GM12878 (cell line): ENCODE measurements around the gene PAPLN. TPM values are rescaled to one million over a fixed set of nuclear protein-coding genes. Genes with fewer than 3 reads are reported as not detected.
A peak's percentile ranks its signal among the peaks of the same experiment; 100 is the strongest.

Experiments used
- ASH2L ChIP-seq: fragments of 300-600, 200-600 bp; sonication (generic); IDR thresholded peaks from 2 replicates; pipeline ENCODE4 v1.6.1; 2017; ENCODE audit warnings: low read depth, mild to moderate bottlenecking, borderline replicate concordance
- ATF7 ChIP-seq: fragments of 450-650 bp; IDR thresholded peaks from 2 replicates; pipeline ENCODE4 v1.6.1; 2016; ENCODE audit warnings: low read depth, mild to moderate bottlenecking
- BHLHE40 ChIP-seq, 2 experiments: fragments of 450-650 bp in 1 of 2; IDR thresholded peaks; 2 replicates each; pipeline ENCODE4 v1.6.1; 2011 to 2017; ENCODE audit warnings: low read depth in 2 of 2, borderline replicate concordance in 1 of 2, improper control_type of control experiment in 1 of 2, low read length in 1 of 2, mild to moderate bottlenecking in 1 of 2
- CBX5 ChIP-seq: sonication (generic); IDR thresholded peaks from 2 replicates; pipeline ENCODE4 v1.6.1; 2016; ENCODE audit warnings: low read depth, moderate library complexity, mild to moderate bottlenecking, inconsistent platforms
- CREB1 ChIP-seq: IDR thresholded peaks from 2 replicates; pipeline ENCODE4 v1.6.1; 2012; ENCODE audit warnings: low read depth, mild to moderate bottlenecking, inconsistent platforms
- IKZF2 ChIP-seq, 2 experiments: fragments of 450-650 bp; IDR thresholded peaks; 2 replicates each; pipeline ENCODE4 v1.6.1; 2017; ENCODE audit warnings: mild to moderate bottlenecking in 2 of 2, moderate library complexity in 2 of 2
- MAX ChIP-seq: IDR thresholded peaks from 2 replicates; pipeline ENCODE4 v1.6.1; 2012; ENCODE audit warnings: low read depth, low read length, improper control_type of control experiment
- NBN ChIP-seq: fragments of 450-650 bp; IDR thresholded peaks from 2 replicates; pipeline ENCODE4 v1.6.1; 2016
- PKNOX1 ChIP-seq: fragments of 450-650 bp; IDR thresholded peaks from 2 replicates; pipeline ENCODE4 v1.6.1; 2016; ENCODE audit warnings: mild to moderate bottlenecking
- RAD51 ChIP-seq: fragments of 450-650 bp; IDR thresholded peaks from 2 replicates; pipeline ENCODE4 v1.6.1; 2016; ENCODE audit warnings: moderate library complexity, mild to moderate bottlenecking, inconsistent platforms
- RB1 ChIP-seq: fragments of 450-650 bp; formaldehyde crosslinking; IDR thresholded peaks from 2 replicates; pipeline ENCODE4 v1.6.1; 2017; ENCODE audit warnings: mild to moderate bottlenecking, borderline replicate concordance
- RELA ChIP-seq: fragments of 450-650 bp; IDR thresholded peaks from 2 replicates; pipeline ENCODE4 v1.8.0; 2014; ENCODE audit warnings: borderline replicate concordance; ENCODE audit not compliant: partially characterized antibody
- REST ChIP-seq: IDR thresholded peaks from 2 replicates; pipeline ENCODE4 v1.6.1; 2012; ENCODE audit warnings: mild to moderate bottlenecking, low read depth, low read length
- RUNX3 ChIP-seq: IDR thresholded peaks from 2 replicates; pipeline ENCODE4 v1.6.1; 2012; ENCODE audit warnings: low read length, inconsistent platforms
- SMAD1 ChIP-seq: fragments of 450-650 bp; IDR thresholded peaks from 2 replicates; pipeline ENCODE4 v1.6.1; 2018; ENCODE audit warnings: mild to moderate bottlenecking, low read depth; ENCODE audit not compliant: partially characterized antibody
- SRF ChIP-seq, 2 experiments: IDR thresholded peaks; 2 replicates each; pipeline ENCODE4 v1.6.1; 2011; ENCODE audit warnings: low read depth in 2 of 2, low read length in 2 of 2, mild to moderate bottlenecking in 1 of 2, moderate library complexity in 1 of 2
- TCF12 ChIP-seq: IDR thresholded peaks from 2 replicates; pipeline ENCODE4 v1.6.1; 2011; ENCODE audit warnings: low read depth, mild to moderate bottlenecking, low read length
- ZNF217 ChIP-seq: fragments of 450-650 bp; IDR thresholded peaks from 2 replicates; pipeline ENCODE4 v1.6.1; 2017; ENCODE audit warnings: antibody characterized with exemption, mild to moderate bottlenecking
- ZNF24 ChIP-seq: fragments of 450-650 bp; IDR thresholded peaks from 2 replicates; pipeline ENCODE4 v1.6.1; 2017; ENCODE audit warnings: antibody characterized with exemption, mild to moderate bottlenecking
- polyA plus RNA-seq, 11 experiments: library from polyadenylated mRNA; depleted of rRNA in 4 of 11; unstranded in 6 of 11; stranded (reverse) in 5 of 11; fragments of >200 nt; fragmentation: Nextera tagmentation in 4 of 11; fragmentation: Illumina TruSeq in 1 of 11; extraction: Ambion mirVana in 4 of 11; extraction: Trizol in 1 of 11; gene quantifications; 1 replicate in 1 of 11; 2 replicates in 10 of 11; pipeline versions ENCODE4 v1.2.1 to v1.2.3, GENCODE V29; 2011 to 2016; ENCODE audit warnings: inconsistent platforms in 2 of 11, missing spikeins in 2 of 11, low read depth in 1 of 11
- total RNA-seq, 4 experiments: library from RNA; depleted of rRNA in 3 of 4; stranded (reverse); fragments of >200 nt in 3 of 4; fragmentation: Illumina TruSeq in 1 of 4; extraction: Trizol in 1 of 4; gene quantifications; 2 replicates each; pipeline versions ENCODE4 v1.2.1 to v1.2.3, GENCODE V29; 2013 to 2021

Gene PAPLN
- total and polyA plus RNA-seq, 10 of the 15 experiments (the other 5 are each of a cell fraction or from before 2014, with no cell fraction given) = 1.8 to 19.8 (median 7.4) TPM

DNA sequence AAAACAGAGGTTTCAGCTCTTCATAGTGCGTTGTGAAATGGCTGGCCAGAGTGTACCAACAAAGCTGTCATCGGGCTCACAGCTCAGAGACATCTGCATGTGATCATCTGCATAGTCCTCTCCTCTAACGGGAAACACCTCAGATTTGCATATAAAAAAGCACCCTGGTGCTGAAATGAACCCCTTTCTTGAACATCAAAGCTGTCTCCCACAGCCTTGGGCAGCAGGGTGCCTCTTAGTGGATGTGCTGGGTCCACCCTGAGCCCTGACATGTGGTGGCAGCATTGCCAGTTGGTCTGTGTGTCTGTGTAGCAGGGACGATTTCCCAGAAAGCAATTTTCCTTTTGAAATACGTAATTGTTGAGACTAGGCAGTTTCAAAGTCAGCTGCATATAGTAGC is 14.3 kb upstream of the PAPLN start (continued):
- TF ChIP-seq RELA (peak; percentile 50), TCF12 (no peak), SRF (IDR thresholded peaks at IDR 0.05; ENCODE audit: low read depth in 2 of 2, low read length in 2 of 2) (0 out of 4 replicates have a peak, but pooled peaks of 1 of the 2 experiments have one; percentile 16), BHLHE40 (IDR thresholded peaks at IDR 0.05; ENCODE audit: borderline replicate concordance in 1 of 2, low read depth in 2 of 2, low read length in 1 of 2) (peak; percentile 34 to 55; a peak in 1 of 4 replicates), ATF7 (peak; percentile 80), PKNOX1 (peak; percentile 27; the same call in 1 of the 2 replicates), RB1 (no peak), ASH2L (no peak), IKZF2 (IDR thresholded peaks at IDR 0.05) (peak; percentile 30 to 50; a peak in 3 of 4 replicates), NBN (no peak), RUNX3 (peak; percentile 72), ZNF24 (no peak), MAX (no peak), SMAD1 (no peak), ZNF217 (no peak), REST (no peak), RAD51 (peak; percentile 51; the same call in 1 of the 2 replicates), CBX5 (no peak), CREB1 (0 out of 2 replicates have a peak, but pooled peaks have one; percentile 29)
